Measurements from ENCODE around the gene VIP.

GRCh38 chr6:152748843-152749242 is 1.8 kb upstream of the VIP start:
- TF ChIP-seq CTCF (IDR thresholded peaks at IDR 0.05; ENCODE audit: borderline replicate concordance, extremely low read depth, low read length, poor library complexity, severe bottlenecking) (peak; percentile 12), EZH2 (IDR thresholded peaks at IDR 0.05; ENCODE audit: borderline replicate concordance, low read depth, low read length, severe bottlenecking) (no peak)
